ENCODE results near the gene C16orf46.

DNA sequence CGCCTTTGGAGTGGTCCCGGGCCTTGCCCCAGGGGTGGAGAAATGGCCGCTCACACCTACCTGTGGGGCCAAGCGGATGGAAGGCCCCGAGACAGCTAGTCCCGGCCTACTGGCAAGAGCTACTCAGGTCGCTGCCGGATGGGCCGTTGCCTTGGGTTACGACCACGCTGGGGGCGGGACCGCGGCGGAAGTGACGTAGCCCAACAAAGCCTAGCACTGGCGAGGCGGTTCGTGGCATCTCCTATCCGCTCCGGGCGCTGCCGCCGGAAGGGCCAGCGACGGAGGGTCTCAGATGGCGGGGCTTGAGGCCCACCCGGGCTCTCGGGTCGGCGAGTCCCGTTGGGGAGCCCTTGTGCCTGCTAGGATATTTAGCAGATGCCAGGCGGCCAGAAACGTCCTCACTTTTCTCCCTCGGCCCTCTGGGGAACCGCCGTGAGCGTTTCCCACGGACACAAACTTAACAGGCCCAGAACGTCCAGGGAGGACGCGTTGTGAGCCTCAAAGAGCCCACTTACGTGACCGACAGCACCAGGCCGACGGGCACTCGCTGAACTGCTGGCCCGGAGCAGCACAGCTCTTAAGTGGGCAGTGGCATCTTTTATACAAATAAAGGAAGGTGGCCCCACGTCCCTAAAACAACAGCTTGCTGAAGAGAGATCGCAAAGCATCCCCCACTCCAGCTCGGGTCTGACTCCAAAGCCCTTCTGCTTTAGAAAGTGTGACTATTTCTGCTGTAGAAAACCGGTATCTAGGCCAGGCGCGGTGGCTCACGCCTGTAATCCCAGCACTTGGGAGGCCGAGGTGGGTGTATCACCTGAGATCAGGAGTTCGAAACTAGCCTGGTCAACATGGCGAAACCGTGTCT lies at the start of gene C16orf46:
- TF ChIP-seq TAF1 (IDR thresholded peaks at IDR 0.05; ENCODE audit: borderline replicate concordance, low read depth, low read length) (no peak; the same call in none of the 2 replicates), POLR2AphosphoS5 (IDR thresholded peaks at IDR 0.05; ENCODE audit: low read depth, low read length) (peak; percentile 79)

Data from GM12892 (cell line).